Aorta (tissue), 5 donors: ENCODE measurements around the gene SH2D4B. TPM values are rescaled to one million over a fixed set of nuclear protein-coding genes. Genes with fewer than 3 reads are reported as not detected.
A peak's percentile ranks its signal among the peaks of the same experiment; 100 is the strongest.

Source experiments
- ATAC-seq: fragments of 200-7000 bp; cut with Tn5 transposase; one replicate; pipeline ENCODE4 v1.9.1; 2022; ENCODE audit warnings: moderate library complexity; ENCODE audit not compliant: low FRiP score
- DNase-seq, 2 donors: peaks; one replicate each; pipeline ENCODE4 v3.0.0-alpha.2; 2020
- H3K27ac ChIP-seq, 2 donors: one replicate each; pipeline ENCODE4 v1.5.1; 2013; ENCODE audit warnings: low read length in 2 of 2, mild to moderate bottlenecking in 2 of 2, moderate library complexity in 2 of 2, control low read depth in 1 of 2, inconsistent platforms in 1 of 2, low read depth in 1 of 2
- H3K27me3 ChIP-seq, 2 donors: one replicate each; pipeline ENCODE4 v1.6.1; 2013; ENCODE audit warnings: control low read depth in 1 of 2, low read length in 1 of 2, mild to moderate bottlenecking in 1 of 2, moderate library complexity in 1 of 2; ENCODE audit not compliant: insufficient read depth in 2 of 2, control insufficient read depth in 1 of 2
- H3K36me3 ChIP-seq, 2 donors: one replicate each; pipeline ENCODE4 v1.6.1; 2013; ENCODE audit warnings: control low read depth in 1 of 2, low read length in 1 of 2, mild to moderate bottlenecking in 1 of 2; ENCODE audit not compliant: insufficient read depth in 2 of 2, control insufficient read depth in 1 of 2
- H3K4me1 ChIP-seq, 2 donors: one replicate each; pipeline ENCODE4 v1.6.1; 2013; ENCODE audit warnings: low read length in 2 of 2, control low read depth in 1 of 2, mild to moderate bottlenecking in 1 of 2, moderate library complexity in 1 of 2; ENCODE audit not compliant: insufficient read depth in 2 of 2, control insufficient read depth in 1 of 2
- H3K4me3 ChIP-seq, 2 donors: one replicate each; pipeline ENCODE4 v1.5.1; 2013; ENCODE audit warnings: low read length in 2 of 2, control low read depth in 1 of 2, mild to moderate bottlenecking in 1 of 2
- H3K9me3 ChIP-seq: one replicate; pipeline ENCODE4 v1.6.1; 2013; ENCODE audit warnings: mild to moderate bottlenecking, low read length; ENCODE audit not compliant: control insufficient read depth
- WGBS, 2 donors: extraction: QIAGEN DNeasy Blood & Tissue Kit; methylation state at CpG; one replicate each; pipeline ENCODE4 v1.1.7; 2013; 5-methylcytosine and 5-hydroxymethylcytosine counted together
- intact Hi-C, 2 donors: fragments of 100-400 bp; cut with DNase I; formaldehyde crosslinking; loops; one replicate each; pipeline versions ENCODE4 v1.14.2 to v1.15.0; 2022
- polyA plus RNA-seq, 2 donors: library from polyadenylated mRNA; stranded (reverse); fragments of 200-250 nt; gene quantifications; one replicate each; pipeline ENCODE4 v1.2.3, GENCODE V29; 2013
- total RNA-seq, 2 donors: library from RNA; stranded (reverse); fragmentation: NEBNext Ultra II Directional; extraction: Animal tissue kit (Norgen Biotek cat#: 25700); gene quantifications; one replicate each; pipeline ENCODE4 v1.2.1, GENCODE V29; 2021
- donor health status: healthy with polysubstance abuse.
- donor health status: Bipolar disorder and iron deficiency.
- donor health status: DM: no; HTN: no; CAD: no.
- donor health status: DM: no; HTN: no; CAD: no.
- donor health status: DM: yes; HTN: yes; CAD: no.

The SH2D4B gene
- total and polyA plus RNA-seq, 4 donors, result 0.27 to 0.52 TPM; not detected in 2

- H3K4me3 ChIP-seq, result no peak overlapping the region
- WGBS, 2 donors, result 83 to 85% methylated on average over 10 of the region's 10 CpGs
- no peak overlapping the region for H3K27ac ChIP-seq
- H3K27me3 ChIP-seq, result no peaks in the 10 kb centered on the region
- no peaks in the 10 kb centered on the region for H3K9me3 ChIP-seq
- no peaks in the 10 kb centered on the region for H3K36me3 ChIP-seq
- no peaks in the 10 kb centered on the region for H3K4me1 ChIP-seq
- intact Hi-C loops, result no loop called here
- ATAC-seq (no peak), DNase-seq (peak in 1 of 2 donors; percentile 54)
These were observed 16.8 kb upstream of the SH2D4B start for GRCh38 chr10:80520661-80521470.

- no peaks in the 10 kb centered on the region for H3K4me1 ChIP-seq
- H3K27ac ChIP-seq, result no peak overlapping the region
- no peaks in the 10 kb centered on the region for H3K9me3 ChIP-seq
- ATAC-seq (no peak), DNase-seq (peak in 1 of 2 donors; percentile 4)
- WGBS, 2 donors, result 78 to 83% methylated on average over 8 of the region's 8 CpGs
- H3K27me3 ChIP-seq, result no peaks in the 10 kb centered on the region
- intact Hi-C loops, result no loop called here
- H3K4me3 ChIP-seq, result no peak overlapping the region
- H3K36me3 ChIP-seq, result no peaks in the 10 kb centered on the region
These were observed 14.8 kb upstream of the SH2D4B start for GRCh38 chr10:80522756-80523363.

- Histone ChIP-seq H3K36me3 (no peaks in the 10 kb centered on the region), H3K27ac (no peak overlapping the region), H3K9me3 (no peaks in the 10 kb centered on the region), H3K27me3 (no peaks in the 10 kb centered on the region), H3K4me1 (no peaks in the 10 kb centered on the region), H3K4me3 (no peak overlapping the region)
- DNase-seq (no peak), ATAC-seq (no peak)
- intact Hi-C loops, result no loop called here
- WGBS, 2 donors, result 76 to 77% methylated on average over 6 of the region's 6 CpGs
These were observed 13.9 kb upstream of the SH2D4B start for GRCh38 chr10:80523773-80524172.

GRCh38 chr10:80524190-80524909, 13.4 kb upstream of the SH2D4B start:
- ATAC-seq (no peak), DNase-seq (no peak)
- Histone ChIP-seq H3K27me3 (no peaks in the 10 kb centered on the region), H3K27ac (no peak overlapping the region), H3K36me3 (no peaks in the 10 kb centered on the region), H3K4me1 (no peaks in the 10 kb centered on the region), H3K4me3 (no peak overlapping the region), H3K9me3 (no peaks in the 10 kb centered on the region)
- intact Hi-C loops, result no loop called here
- 73 to 80% methylated on average over 12 of the region's 12 CpGs for WGBS, 2 donors

- ATAC-seq (no peak), DNase-seq (no peak)
- no peaks in the 10 kb centered on the region for H3K4me1 ChIP-seq
- 91 to 94% methylated on average over 2 of the region's 2 CpGs for WGBS, 2 donors
- H3K27me3 ChIP-seq, result no peaks in the 10 kb centered on the region
- H3K4me3 ChIP-seq, result no peak overlapping the region
- H3K36me3 ChIP-seq, result no peaks in the 10 kb centered on the region
- no peak overlapping the region for H3K27ac ChIP-seq
- intact Hi-C loops, result no loop called here
- no peaks in the 10 kb centered on the region for H3K9me3 ChIP-seq
These were observed 11.5 kb upstream of the SH2D4B start for GRCh38 chr10:80526218-80526617.

GRCh38 chr10:80526742-80527141, 11.0 kb upstream of the SH2D4B start:
- intact Hi-C loops, result no loop called here
- no peaks in the 10 kb centered on the region for H3K36me3 ChIP-seq
- H3K27me3 ChIP-seq, result no peaks in the 10 kb centered on the region
- H3K27ac ChIP-seq, result no peak overlapping the region
- ATAC-seq (no peak), DNase-seq (peak in 1 of 2 donors; percentile 51)
- no peak overlapping the region for H3K4me3 ChIP-seq
- no peaks in the 10 kb centered on the region for H3K9me3 ChIP-seq
- WGBS, 2 donors, result 75 to 86% methylated on average over 6 of the region's 6 CpGs
- H3K4me1 ChIP-seq, result no peaks in the 10 kb centered on the region

GRCh38 chr10:80528185-80528700, 9.5 kb upstream of the SH2D4B start:
- Histone ChIP-seq H3K27ac (no peak overlapping the region), H3K9me3 (no peaks in the 10 kb centered on the region), H3K4me3 (no peak overlapping the region), H3K27me3 (no peaks in the 10 kb centered on the region), H3K36me3 (no peaks in the 10 kb centered on the region), H3K4me1 (no peaks in the 10 kb centered on the region)
- no peak for ATAC-seq
- no peak for DNase-seq
- intact Hi-C loops, result no loop called here
- WGBS, 2 donors, result 97 to 100% methylated on average over 2 of the region's 2 CpGs

GRCh38 chr10:80528901-80529300, 8.8 kb upstream of the SH2D4B start:
- H3K27ac ChIP-seq, result no peak overlapping the region
- H3K27me3 ChIP-seq, result no peaks in the 10 kb centered on the region
- 85 to 87% methylated on average over 6 of the region's 6 CpGs for whole genome bisulfite sequencing, 2 donors
- intact Hi-C loops, result no loop called here
- no peak overlapping the region for H3K4me3 ChIP-seq
- DNase-seq (no peak), ATAC-seq (no peak)
- H3K9me3 ChIP-seq, result no peaks in the 10 kb centered on the region
- H3K36me3 ChIP-seq, result no peaks in the 10 kb centered on the region
- no peaks in the 10 kb centered on the region for H3K4me1 ChIP-seq
